ENCODE measurements around the gene ZC3H18.

ZC3H18 gene

DNA sequence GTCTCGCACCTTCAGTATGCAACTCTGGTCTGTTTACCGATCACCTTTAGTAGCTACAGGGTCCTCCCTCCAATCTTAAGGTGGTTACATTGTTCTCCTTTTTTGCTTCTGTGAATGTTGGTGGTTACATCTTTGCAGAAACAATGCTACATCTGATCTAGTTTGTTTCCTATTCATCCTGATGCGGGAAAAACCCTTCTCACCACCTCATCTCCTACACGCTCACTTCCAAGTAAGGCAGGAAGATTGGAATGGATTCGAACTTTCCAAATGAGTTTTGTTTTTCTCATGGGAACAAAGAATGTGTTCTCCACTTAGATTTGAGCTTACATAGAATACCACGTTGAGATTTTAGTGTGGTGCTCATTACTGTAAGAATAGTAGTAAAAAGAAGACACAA is 14.5 kb downstream of the ZC3H18 start:
- DNase-seq: no peak

DNA sequence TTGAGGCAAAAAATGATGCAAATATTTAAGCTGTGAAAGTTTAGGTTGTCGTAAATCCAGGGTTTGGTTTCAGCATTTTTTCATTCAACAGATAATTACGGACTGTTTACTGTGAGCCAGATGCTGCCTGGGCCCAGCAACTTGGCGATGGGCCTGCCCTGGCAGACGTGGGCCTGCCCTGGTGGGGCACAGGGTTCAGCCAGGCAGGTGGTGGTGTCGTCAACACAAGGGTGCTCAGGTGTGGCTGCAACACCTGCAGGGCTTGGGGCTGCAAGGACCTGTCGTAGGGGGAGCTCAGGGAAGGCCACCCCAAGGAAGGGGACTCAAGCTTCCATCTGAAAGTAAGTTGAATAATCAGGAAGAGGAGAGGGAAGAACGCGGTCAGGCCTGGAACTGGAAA is 15.1 kb downstream of the ZC3H18 start:
- DNase-seq: no peak

DNA sequence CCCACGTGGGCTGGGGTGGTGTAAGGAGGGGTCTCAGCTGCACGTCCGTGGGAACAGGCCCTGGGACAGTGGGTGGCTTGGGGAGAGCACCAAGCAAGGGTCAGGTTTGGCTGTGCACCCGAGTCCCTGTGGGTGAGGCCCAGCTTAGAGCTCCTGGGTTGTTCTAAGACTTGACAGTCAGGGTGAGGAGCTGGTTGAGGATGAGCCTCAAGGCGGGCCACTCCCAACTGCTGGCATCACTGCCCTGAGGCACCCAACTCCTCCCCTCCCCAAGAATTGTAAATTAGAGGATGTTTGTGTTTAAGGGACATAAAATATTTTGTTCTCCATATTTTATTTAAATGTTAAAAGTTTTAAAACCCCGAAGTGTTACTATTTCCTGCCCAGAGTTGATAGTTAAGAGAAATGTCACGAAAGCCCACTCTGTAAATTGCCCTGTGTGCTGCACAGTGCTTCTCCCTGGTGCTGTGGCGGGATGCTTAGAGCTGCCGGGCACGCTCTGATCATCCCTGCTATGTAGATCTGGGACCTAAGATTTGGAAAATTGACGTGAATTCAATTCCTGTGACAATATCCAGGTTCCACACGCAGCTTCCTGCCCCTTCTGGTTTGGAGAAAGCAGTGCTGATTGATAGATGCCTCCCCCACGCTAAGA is 15.9 kb downstream of the ZC3H18 start:
- DNase-seq: no peak

DNA sequence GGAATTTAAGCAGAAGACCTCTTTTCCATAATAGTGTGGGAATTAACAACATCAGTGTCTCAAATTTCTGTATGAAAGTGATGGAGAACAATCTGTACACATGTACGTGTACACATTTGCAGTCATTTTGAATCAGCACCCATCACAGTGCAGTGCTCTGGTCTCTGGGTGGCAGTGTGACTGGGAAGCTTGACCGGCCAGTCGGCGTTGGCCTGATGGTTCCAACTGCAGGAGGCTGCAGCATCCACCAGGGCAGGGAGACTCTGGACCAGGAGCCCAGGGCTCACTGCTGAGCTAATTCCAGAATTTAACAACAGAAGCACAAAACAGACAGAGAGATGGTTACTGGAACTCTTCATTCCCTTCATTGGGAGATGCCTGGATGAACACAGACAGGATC is 17.9 kb downstream of the ZC3H18 start:
- no peak for DNase-seq

DNA sequence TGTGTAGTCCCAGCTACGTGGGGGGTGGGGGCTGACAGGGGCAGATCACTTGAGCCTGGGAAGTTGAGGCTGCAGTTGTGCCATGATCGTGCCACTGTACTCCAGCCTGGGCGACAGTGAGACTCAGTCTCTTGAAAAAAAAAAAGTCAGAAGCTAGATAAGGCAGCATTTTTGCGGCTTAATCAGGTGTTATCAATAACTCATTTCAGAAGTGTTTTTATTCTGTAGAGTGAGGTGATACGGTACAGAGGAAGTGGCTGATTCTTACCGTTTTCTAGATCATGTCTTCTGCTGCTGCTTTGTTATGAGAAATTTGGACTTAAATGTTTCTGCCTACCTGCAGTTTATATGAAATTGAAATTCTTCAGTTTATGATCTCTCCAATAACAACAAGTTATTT is 18.6 kb downstream of the ZC3H18 start:
- DNase-seq: no peak

DNA sequence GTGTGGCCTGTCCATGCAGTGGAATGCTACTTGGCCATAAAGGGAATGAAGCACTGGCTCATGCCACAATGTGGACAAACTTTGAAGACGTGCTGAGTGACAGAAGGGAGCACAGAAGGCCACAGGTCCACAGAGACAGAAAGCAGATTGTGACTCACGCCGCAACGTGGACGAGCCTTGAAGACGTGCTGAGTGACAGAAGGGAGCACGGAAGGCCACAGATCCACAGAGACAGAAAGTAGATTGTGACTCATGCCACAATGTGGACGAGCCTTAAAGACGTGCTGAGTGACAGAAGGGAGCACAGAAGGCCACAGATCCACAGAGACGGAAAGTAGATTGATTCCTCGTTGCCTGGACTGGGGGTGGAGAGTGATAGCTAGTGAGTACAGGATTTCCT is 19.2 kb downstream of the ZC3H18 start:
- DNase-seq: no peak

DNA sequence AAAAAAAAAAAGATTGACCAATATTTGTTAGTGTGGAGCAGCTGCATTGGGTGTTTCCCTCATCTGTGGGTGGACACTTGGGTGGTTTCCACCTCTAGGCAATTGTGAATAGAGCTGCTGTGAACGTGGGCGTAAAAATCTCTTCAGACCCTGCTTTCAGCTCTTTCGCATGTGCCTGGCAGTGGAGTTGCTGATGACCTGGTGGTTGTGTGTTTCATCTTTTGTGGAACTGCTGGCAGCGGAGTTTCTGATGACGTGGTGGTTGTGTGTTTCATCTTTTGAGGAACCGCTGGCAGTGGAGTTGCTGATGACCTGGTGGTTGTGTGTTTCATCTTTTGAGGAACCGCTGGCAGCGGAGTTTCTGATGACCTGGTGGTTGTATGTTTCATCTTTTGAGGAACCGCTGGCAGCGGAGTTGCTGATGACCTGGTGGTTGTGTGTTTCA is 21.4 kb downstream of the ZC3H18 start:
- DNase-seq: peak; percentile 85 to 96

DNA sequence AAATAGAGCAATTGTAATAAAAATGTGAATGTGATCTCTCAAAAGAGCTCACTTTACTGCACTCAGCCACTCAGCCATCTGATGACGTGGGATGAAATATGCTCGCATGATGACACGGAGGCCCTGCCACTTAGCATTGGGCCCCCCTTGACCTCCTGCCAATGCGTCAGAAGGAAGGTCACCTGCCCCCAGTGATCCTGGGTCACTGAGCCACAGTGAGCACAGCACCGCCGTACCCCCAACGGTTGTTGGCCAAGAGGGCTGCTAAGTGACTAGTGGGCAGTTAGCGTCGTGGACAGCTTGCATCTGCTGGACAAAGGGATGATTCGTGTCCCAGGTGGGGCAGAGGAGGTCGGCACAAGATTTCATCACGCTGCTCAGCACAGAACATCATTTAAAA is 22.9 kb downstream of the ZC3H18 start:
- DNase-seq: no peak

DNA sequence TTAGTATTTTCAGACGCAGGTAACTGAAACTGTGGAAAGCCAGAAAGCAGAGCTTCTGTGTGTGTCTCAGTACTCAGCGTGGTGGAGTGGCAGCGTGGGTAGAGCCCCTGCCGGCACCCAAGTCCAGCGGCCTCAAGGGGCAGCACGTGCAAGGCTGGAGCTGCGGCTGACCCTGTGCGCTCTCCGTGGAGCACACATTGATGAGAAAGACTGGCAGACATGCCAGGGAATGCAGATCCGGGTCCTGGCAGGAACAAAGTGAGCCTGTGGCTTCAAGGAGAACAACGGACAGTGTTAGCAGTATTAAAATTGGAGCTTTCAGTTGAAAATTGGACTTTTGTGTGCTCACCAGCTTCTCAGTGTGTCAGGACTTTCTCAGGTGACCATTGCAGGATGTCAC is 23.3 kb downstream of the ZC3H18 start:
- DNase-seq: no peak

DNA sequence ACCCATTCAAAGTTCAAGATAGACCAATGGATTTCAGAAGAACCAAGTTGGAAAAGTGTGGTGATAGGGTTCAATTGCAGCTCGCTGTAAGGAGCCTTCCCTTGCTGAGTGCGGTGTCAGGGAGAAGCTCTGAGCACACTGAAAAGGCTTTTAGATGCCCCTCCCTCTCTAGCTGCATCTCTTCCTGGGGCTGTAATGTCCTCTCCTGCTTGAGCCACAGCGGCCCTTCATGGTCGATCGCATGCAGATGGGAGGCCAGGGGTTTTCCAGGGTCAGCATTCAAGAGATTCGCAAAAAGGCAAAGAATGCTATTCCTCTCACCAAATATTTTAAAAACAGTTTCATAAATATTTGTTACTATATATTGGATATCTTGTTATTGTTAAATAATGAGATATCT is 23.7 kb downstream of the ZC3H18 start:
- no peak for DNase-seq

DNA sequence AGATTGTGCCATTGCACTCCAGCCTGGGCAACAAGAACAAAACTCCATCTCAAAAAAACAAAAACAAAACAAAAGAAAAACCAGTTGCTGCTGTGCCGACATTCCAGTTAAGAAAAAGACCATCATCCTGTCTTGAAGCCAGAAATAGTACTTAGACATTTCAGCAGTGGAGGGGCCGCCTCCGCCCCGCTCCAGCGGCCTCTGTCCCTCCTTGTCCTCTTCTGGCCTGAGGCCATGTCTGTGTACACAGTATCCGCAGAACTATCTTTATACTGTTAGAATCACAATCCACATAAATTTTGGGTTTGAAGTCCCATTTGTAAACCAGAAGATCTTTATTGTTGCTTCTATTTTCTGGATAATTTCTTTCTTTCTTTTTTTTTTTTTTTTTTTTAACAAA is 24.9 kb downstream of the ZC3H18 start:
- DNase-seq: no peak

DNA sequence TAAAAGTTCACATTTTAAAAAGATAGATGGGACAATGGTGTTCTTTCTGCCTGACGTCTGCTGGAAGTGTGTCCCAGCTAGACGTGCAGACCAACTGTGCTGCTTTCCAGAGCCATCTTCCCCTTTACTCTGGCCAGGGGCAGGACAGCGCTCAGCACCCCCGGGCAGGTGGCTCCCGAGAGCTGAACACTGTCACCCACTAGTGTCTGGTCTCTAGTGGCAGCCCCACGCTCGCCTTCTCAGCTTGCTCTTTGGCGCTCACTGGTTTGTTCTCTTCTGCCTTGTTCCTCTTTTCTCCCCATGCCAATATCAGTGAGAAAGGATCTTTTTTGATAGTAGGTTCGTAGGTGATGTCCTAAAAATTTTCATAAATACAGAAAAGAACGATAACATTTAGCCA is 25.7 kb downstream of the ZC3H18 start:
- DNase-seq: no peak

DNA sequence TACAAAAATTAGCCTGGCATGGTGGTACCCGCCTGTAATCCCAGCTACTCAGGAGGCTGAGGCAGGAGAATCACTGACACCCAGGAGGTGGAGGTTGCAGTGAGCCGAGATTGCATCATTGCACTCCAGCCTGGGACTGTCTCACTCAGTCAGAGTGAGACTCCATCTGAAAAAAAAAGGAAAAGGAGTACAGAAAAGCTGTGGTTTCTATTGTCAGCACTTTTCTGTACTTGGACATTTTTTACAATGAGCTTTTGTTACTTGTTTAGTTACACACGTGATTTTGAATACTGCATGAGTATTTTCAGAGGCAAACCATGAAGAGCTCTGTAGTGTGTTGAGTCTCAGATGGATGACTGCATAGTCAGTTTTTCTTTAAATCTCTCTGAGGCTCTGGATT is 26.3 kb downstream of the ZC3H18 start:
- peak; percentile 10 to 13 for DNase-seq

DNA sequence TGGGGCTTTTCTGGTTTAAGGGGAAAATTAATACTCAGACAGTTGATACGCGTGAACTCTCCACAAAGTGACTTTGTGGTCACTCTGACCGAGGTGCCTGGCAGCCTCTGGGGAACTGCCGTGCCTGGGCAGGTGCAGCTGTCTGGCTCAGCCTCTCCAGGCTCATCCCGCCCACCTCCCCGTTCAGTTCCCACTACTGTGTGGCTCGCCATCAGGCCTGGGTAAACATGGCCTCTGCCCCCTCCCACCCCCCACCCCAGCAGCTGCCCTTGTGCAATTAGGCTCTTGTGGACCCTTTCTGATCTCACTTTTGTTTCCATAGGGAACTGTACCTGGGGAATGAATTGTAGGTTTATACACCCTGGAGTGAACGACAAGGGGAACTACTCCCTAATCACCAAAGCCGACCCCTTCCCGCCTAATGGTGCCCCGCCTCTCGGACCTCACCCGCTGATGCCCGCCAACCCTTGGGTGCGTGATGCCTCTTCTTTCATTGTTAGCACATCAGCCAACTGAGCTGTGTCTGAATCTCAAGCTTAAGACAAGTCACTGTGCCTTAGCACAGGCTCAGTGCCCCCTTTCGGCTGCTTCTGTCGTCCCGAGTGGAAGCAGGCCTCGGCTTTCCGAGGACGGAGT is 27.8 kb downstream of the ZC3H18 start:
- DNase-seq: no peak

DNA sequence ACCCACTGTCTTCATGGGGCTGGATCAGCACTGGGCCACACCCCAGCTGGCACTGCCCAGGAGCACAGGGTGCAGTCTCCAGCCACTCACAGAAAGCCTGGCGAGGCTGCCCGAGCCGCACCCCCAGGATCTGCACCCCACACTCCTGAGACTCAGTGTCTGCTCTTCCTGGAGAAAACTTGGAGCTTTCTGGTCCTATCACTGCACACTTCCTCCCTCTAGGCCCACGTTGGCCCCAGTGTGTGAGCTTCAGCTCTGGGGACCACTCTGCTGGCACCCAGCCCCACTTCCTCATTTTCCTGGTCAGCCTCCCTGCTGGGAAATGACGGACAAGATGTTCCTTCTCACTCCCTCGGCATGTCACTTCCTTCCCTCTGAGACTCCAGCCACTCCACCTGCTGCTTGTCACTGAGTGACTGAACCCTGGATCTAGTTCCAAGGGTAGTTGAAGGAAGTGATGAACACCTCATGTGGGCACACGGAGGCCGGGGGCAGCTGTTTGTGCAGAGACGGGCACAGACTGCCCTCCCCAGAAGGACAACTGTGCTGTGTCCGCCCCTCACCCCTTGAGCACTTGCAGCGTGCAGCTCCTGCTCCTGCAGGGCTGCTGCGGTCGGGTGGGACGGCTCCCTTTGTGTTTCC is 29.0 kb downstream of the ZC3H18 start:
- DNase-seq: peak; percentile 82 to 88

DNA sequence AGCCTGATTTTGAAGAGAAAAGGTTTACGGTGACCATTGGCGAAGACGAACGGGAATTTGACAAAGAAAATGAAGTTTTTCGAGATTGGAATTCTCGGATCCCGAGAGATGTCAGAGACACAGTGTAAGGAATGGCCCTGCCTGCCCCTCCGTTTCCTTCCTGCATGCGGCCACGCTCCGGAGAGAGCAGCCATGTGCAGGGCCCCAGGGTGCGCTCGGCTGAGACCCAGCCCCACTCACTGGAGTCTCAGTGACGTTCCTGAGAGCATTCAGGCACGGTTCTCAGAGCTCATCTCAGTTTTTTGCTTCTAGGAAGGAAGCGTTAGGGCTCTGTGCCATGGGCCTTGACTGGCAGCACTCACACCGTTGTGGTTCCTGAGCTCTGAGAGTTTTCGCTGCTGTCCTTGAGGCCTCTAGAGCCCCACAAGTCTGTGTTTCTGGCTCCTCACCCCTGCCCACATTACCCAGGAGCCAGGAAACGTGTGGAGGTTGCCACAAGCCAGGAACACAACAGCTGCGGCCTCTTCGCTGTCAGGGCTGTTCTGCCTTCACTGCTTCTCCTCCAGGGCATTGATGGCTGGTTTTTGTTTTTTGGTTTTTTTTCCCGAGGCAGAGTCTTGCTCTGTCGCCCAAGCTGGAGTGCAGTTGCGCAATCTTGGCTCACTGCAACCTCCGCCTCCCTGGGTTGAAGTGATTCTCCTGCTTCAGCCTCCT is 29.8 kb downstream of the ZC3H18 start:
- DNase-seq: peak in 1 of 2 donors; percentile 7

DNA sequence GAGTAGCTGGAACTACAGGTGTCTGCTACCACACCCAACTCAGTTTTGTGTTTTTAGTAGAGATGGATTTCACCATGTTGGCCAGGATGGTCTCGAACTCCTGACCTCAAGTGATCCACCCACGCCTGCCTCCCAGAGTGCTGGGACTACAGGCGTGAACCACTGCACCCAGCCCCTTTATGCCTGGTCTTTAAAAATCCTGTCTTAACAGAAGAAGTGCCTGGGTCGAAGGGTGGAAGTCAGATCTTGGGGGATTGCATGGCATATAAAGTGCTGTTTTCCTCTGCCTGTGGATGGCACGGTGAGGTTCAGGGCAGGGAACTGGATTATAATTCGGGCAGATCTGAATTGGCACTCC is 30.3 kb downstream of the ZC3H18 start:
- DNase-seq: no peak

DNA sequence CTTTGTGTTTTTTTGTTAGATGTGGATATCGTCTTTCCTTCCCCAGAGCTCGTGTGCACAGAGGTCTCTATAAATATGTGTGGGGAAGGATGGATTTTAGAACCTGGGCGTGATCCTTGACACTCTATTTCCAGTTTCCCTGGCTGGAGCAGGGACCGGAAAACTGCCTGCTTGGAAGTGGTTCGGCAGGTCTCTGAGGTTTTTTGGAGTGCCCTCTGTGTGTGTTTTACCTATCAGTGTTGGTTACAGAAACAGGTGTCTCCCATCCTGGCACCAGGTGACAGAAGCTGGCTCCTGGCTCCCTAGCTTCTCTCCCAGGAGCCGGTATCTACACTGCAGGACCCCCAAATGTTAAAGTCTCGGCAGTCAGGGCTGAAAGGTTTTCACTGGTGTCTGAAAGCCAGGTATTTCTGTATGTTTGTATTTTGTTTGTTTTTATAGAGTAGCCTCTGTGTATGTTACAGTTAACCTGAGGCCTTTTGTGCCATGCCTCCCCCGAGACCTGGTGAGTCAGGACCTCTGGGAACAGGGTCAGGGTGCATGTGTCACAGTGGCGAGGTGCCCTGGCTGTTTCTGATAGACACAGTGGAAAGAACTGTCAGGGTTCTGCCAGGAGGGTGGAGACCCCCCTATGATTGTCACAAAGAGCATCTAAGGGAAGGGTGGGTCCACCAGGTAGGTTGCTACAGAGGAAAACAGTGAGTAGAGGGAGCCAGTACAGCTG is 31.3 kb downstream of the ZC3H18 start:
- DNase-seq: no peak

DNA sequence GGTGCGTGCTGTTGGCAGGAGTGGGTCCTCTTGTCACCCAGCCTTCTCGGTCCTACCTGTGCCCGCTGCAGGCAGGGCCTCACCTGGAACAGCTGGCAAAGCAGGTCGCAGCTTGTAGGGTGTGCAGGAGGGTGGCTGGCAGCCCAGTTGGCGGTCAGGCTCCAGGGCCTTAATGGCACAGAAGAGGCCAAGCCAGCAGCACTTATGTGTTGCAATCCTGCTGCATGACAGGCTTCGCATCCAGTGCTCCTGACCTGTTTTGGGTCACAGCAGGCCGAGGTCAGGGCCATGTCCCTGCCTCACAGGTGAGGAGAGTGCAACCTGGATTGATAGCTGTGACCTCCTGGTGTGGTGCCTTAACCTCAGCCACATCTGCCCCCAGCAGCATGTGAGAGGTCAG is 31.9 kb downstream of the ZC3H18 start:
- no peak for DNase-seq

DNA sequence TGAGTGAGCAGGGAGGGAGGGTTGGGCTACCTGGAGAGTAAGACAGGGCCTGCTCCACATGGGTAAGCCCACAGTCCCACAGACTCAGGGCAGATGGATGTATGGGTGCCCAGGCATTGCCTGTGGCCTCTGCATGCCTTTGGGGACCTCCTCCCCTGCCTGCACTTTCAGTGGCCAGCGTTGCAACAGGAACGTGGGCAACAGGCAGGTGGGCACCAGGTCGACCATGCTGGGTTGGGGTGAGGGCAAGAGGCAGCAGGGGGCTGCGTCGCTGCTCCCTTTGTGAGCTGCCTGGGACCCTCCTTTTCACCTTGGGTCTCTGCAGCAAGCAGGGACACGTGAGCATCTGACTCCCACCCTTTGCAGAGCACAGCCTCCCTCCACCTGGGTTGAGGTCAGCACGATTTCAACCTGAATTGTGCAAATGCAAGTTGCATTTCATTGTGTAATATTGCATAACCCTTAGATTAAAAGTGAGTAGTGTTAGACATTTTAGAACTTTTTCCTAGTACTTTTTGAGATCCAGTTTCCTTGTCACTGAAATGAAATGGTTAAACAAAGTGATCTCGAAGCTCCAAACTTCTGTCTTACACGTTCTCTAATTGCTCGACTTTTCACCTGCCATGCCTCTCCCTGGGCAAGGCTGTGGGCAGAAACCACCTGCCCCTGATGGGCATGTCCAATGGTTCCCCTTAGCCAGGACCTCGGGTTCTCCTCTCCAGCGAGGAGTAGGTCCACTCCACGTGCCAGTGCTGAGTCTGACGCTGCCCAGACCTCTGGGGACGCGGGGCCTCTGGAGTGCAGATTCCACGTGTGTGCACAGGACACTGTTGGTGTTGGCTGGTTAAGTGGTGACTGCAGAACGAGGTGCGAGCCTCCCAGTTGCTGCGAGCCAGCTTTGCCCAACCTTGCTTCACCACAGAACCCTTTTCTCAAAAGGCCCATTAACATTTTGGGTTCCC is 35.3 kb downstream of the ZC3H18 start:
- no peak for DNase-seq

DNA sequence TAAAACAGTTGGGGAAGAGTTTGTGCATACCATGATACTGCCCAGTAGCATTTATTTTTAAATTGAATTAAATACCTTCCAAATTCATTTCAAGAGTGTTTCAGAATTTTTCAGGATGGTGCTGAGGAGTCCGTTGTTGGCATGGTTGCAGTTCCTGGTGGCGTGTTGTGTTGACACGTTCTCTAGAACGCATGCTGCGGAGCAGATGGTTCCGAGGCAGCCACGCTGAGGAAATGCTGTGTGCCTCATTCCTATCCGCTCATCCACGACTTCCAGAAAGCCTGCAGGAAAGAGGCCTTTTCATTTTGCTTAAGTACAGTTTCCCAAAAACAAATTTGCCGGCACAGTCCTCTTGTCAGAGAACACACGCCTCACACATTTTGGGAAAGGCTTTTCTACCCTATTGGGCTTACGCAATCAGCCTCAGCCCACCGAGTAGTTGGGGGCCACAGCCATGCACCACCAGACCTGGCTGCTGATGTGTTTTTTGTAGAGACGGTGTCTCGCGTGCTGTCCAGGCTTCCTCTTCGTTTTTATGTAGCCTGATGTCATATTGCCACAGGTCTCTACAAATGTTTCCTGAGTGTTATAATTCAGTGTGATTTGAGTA is 36.0 kb downstream of the ZC3H18 start:
- DNase-seq: no peak
